GM23338 (cell line): ENCODE measurements around the gene SLAMF6.

Experiments
- CTCF ChIP-seq, 2 experiments: fragments of 200-600 bp in 1 of 2; sonication (generic) in 1 of 2; conservative IDR thresholded peaks; 2 replicates each; pipeline versions ENCODE4 v1.5.1 to v1.6.1; 2016 to 2017; ENCODE audit warnings: antibody characterized with exemption in 2 of 2, low read depth in 2 of 2, mild to moderate bottlenecking in 2 of 2, moderate library complexity in 1 of 2
- EZH2 ChIP-seq: fragments of 200-600 bp; sonication (generic); IDR thresholded peaks from one replicate; pipeline ENCODE4 v1.8.0; 2017; ENCODE audit warnings: antibody characterized with exemption, mild to moderate bottlenecking, low read depth; ENCODE audit not compliant: unreplicated experiment
- POLR2AphosphoS5 ChIP-seq: IDR thresholded peaks from 2 replicates; pipeline ENCODE4 v1.6.1; 2016; ENCODE audit warnings: antibody characterized with exemption, low read depth

- no peak for TF ChIP-seq CTCF (conservative IDR thresholded peaks at IDR 0.05; ENCODE audit: low read depth in 2 of 2)
- no peak for TF ChIP-seq POLR2AphosphoS5
- TF ChIP-seq EZH2, result no peak
Measured at GRCh38 chr1:160546942-160547341, 23.9 kb upstream of the SLAMF6 start.
